Osteoblast (primary cell): ENCODE results near the gene ADD1. TPM values are rescaled to one million over a fixed set of nuclear protein-coding genes. Genes with fewer than 3 reads are reported as not detected.

Experiments
- DNase-seq: peaks from one replicate; pipeline ENCODE4 v3.0.0; 2011; ENCODE audit warnings: low spot score, mixed read lengths; ENCODE audit not compliant: insufficient read length; ENCODE audit errors: missing footprints
- H2AFZ ChIP-seq: 2 replicates; pipeline ENCODE4 v1.6.0; 2011; ENCODE audit warnings: mild to moderate bottlenecking, low read length
- H3K27ac ChIP-seq: 2 replicates; pipeline ENCODE4 v1.5.1; 2011; ENCODE audit warnings: mild to moderate bottlenecking, low read depth, low read length, moderate library complexity
- H3K27me3 ChIP-seq: 2 replicates; pipeline ENCODE4 v1.6.0; 2012; ENCODE audit warnings: mild to moderate bottlenecking, control low read depth, inconsistent platforms, low read length, moderate library complexity; ENCODE audit not compliant: insufficient read depth
- H3K36me3 ChIP-seq: 2 replicates; pipeline ENCODE4 v1.5.1; 2011; ENCODE audit warnings: mild to moderate bottlenecking, low read length, control low read depth, moderate library complexity; ENCODE audit not compliant: insufficient read depth
- H3K4me1 ChIP-seq: 2 replicates; pipeline ENCODE4 v1.5.1; 2011; ENCODE audit warnings: mild to moderate bottlenecking, low read length, control low read depth, moderate library complexity; ENCODE audit not compliant: insufficient read depth
- H3K4me2 ChIP-seq: 2 replicates; pipeline ENCODE4 v1.6.0; 2011; ENCODE audit warnings: mild to moderate bottlenecking, low read length; ENCODE audit not compliant: insufficient read depth
- H3K4me3 ChIP-seq: fragments of 200-600 bp; sonication (generic); 3 replicates; pipeline ENCODE4 v1.5.1; 2012; ENCODE audit warnings: mild to moderate bottlenecking, low read length, inconsistent platforms; ENCODE audit not compliant: insufficient read depth
- H3K79me2 ChIP-seq: 2 replicates; pipeline ENCODE4 v1.6.0; 2012; ENCODE audit warnings: mild to moderate bottlenecking, low read length, control low read depth, inconsistent platforms; ENCODE audit not compliant: insufficient read depth
- H3K9me3 ChIP-seq: 2 replicates; pipeline ENCODE4 v1.5.1; 2011; ENCODE audit warnings: low read depth, low read length, control low read depth
- H4K20me1 ChIP-seq: 2 replicates; pipeline ENCODE4 v1.6.0; 2012; ENCODE audit warnings: mild to moderate bottlenecking, low read length, control low read depth; ENCODE audit not compliant: insufficient read depth
- CTCF ChIP-seq: IDR thresholded peaks from 2 replicates; pipeline ENCODE4 v1.5.1; 2011; ENCODE audit warnings: mild to moderate bottlenecking, low read depth, low read length, moderate library complexity; ENCODE audit errors: extremely low read depth
- total RNA-seq: library from RNA; depleted of rRNA; stranded (reverse); fragments of >200 nt; gene quantifications from 2 replicates; pipeline ENCODE4 v1.2.3, GENCODE V29; 2012

The ADD1 gene
- total RNA-seq, 1 donor, result 200 TPM

- Histone ChIP-seq H3K27me3 (no peaks in the 10 kb centered on the region), H3K4me1 (peaks cover 25% of the 10 kb centered on the region), H3K4me2 (no peak overlapping the region), H2AFZ (no peak overlapping the region), H4K20me1 (peaks cover 76% of the 10 kb centered on the region), H3K4me3 (no peak overlapping the region), H3K27ac (no peak overlapping the region), H3K79me2 (peaks cover 97% of the 10 kb centered on the region), H3K36me3 (peaks cover 6% of the 10 kb centered on the region), H3K9me3 (no peaks in the 10 kb centered on the region)
- TF ChIP-seq CTCF, result no peak
- DNase-seq, result no peak
These were observed 27.8 kb downstream of the ADD1 start for GRCh38 chr4:2871466-2871865.

GRCh38 chr4:2871911-2872310 is 28.3 kb downstream of the ADD1 start:
- no peaks in the 10 kb centered on the region for H3K27me3 ChIP-seq
- no peak for TF ChIP-seq CTCF
- peaks cover 94% of the 10 kb centered on the region for H3K79me2 ChIP-seq
- H3K27ac ChIP-seq, result no peak overlapping the region
- H3K4me3 ChIP-seq, result no peak overlapping the region
- H3K36me3 ChIP-seq, result peaks cover 6% of the 10 kb centered on the region
- peaks cover 73% of the 10 kb centered on the region for H4K20me1 ChIP-seq
- no peak for DNase-seq
- H3K9me3 ChIP-seq, result no peaks in the 10 kb centered on the region
- H3K4me2 ChIP-seq, result no peak overlapping the region
- no peak overlapping the region for H2AFZ ChIP-seq
- H3K4me1 ChIP-seq, result peaks cover 25% of the 10 kb centered on the region

GRCh38 chr4:2873329-2873728 is 29.7 kb downstream of the ADD1 start:
- no peak for DNase-seq
- peaks cover 94% of the 10 kb centered on the region for H3K79me2 ChIP-seq
- H3K9me3 ChIP-seq, result no peaks in the 10 kb centered on the region
- no peak overlapping the region for H3K27ac ChIP-seq
- peaks cover 11% of the 10 kb centered on the region for H3K4me1 ChIP-seq
- peaks cover 6% of the 10 kb centered on the region for H3K36me3 ChIP-seq
- H2AFZ ChIP-seq, result no peak overlapping the region
- no peaks in the 10 kb centered on the region for H3K27me3 ChIP-seq
- no peak overlapping the region for H3K4me3 ChIP-seq
- H4K20me1 ChIP-seq, result peaks cover 66% of the 10 kb centered on the region
- no peak overlapping the region for H3K4me2 ChIP-seq
- TF ChIP-seq CTCF, result no peak

- Histone ChIP-seq H3K27ac (no peak overlapping the region), H3K4me2 (no peak overlapping the region), H2AFZ (no peak overlapping the region), H4K20me1 (peaks cover 61% of the 10 kb centered on the region), H3K4me3 (no peak overlapping the region), H3K36me3 (peaks cover 6% of the 10 kb centered on the region), H3K9me3 (no peaks in the 10 kb centered on the region), H3K4me1 (peaks cover 4% of the 10 kb centered on the region), H3K27me3 (no peaks in the 10 kb centered on the region), H3K79me2 (peaks cover 94% of the 10 kb centered on the region)
- no peak for TF ChIP-seq CTCF
- DNase-seq, result no peak
These were observed 31.2 kb downstream of the ADD1 start for GRCh38 chr4:2874861-2875260.
